CD4-positive, alpha-beta T cell treated with Interleukin-10 for 1 hour (primary cell): Measurements from ENCODE around the gene CDKAL1.
"Not testable (repeated sequence)": the region's sequence is repeated elsewhere in the genome, so short reads cannot be mapped to it uniquely, and the experiment has no call there.

ENCODE experiments used
- DNase-seq: peaks from one replicate; pipeline ENCODE4 v3.0.0-alpha.2; 2020

CDKAL1 gene

GRCh38 chr6:20534295-20535262, at the start of gene CDKAL1:
TSS of gene CDKAL1 (plus strand) at chr6:20534457. CDS start at chr6:20546351, 11,894 bp downstream.
- DNase-seq: peak; percentile 93

- no peak for DNase-seq
Measured at GRCh38 chr6:20486641-20487040, 47.6 kb upstream of the CDKAL1 start.

- DNase-seq: no peak
Measured at GRCh38 chr6:20487669-20488375, 46.4 kb upstream of the CDKAL1 start.

- no peak for DNase-seq
Measured at GRCh38 chr6:20490591-20490990, 43.7 kb upstream of the CDKAL1 start.

- no peak for DNase-seq
Measured at GRCh38 chr6:20492099-20492498, 42.2 kb upstream of the CDKAL1 start.

GRCh38 chr6:20497216-20498040, 36.8 kb upstream of the CDKAL1 start:
- no peak for DNase-seq

- DNase-seq: no peak
Measured at GRCh38 chr6:20498041-20498385, 36.2 kb upstream of the CDKAL1 start.

- DNase-seq: no peak
Measured at GRCh38 chr6:20509212-20509611, 25.0 kb upstream of the CDKAL1 start.

GRCh38 chr6:20511852-20512251, 22.4 kb upstream of the CDKAL1 start:
- no peak for DNase-seq

- DNase-seq: not testable (repeated sequence)
Measured at GRCh38 chr6:20525208-20525607, 9.0 kb upstream of the CDKAL1 start.

- DNase-seq: peak; percentile 61
Measured at GRCh38 chr6:20529086-20529448, 5.2 kb upstream of the CDKAL1 start.

GRCh38 chr6:20532881-20533280, 1.4 kb upstream of the CDKAL1 start:
- DNase-seq: no peak

- DNase-seq: no peak
Measured at GRCh38 chr6:20533746-20534294, 437 bp upstream of the CDKAL1 start.

GRCh38 chr6:20538131-20538662, 3.9 kb downstream of the CDKAL1 start:
- DNase-seq: no peak

- no peak for DNase-seq
Measured at GRCh38 chr6:20538907-20539306, 4.7 kb downstream of the CDKAL1 start.

GRCh38 chr6:20539387-20539786, 5.1 kb downstream of the CDKAL1 start:
- no peak for DNase-seq

- DNase-seq: no peak
Measured at GRCh38 chr6:20540683-20541082, 6.4 kb downstream of the CDKAL1 start.

GRCh38 chr6:20541382-20541781, 7.1 kb downstream of the CDKAL1 start:
- no peak for DNase-seq

- DNase-seq: no peak
Measured at GRCh38 chr6:20542927-20543602, 8.8 kb downstream of the CDKAL1 start.

GRCh38 chr6:20548264-20548663, 14.0 kb downstream of the CDKAL1 start:
- DNase-seq: no peak

- DNase-seq: not testable (repeated sequence)
Measured at GRCh38 chr6:20549398-20549797, 15.1 kb downstream of the CDKAL1 start.

GRCh38 chr6:20554326-20554725, 20.1 kb downstream of the CDKAL1 start:
- DNase-seq: no peak
